ENCODE results near the gene EGFR.

EGFR gene

DNA sequence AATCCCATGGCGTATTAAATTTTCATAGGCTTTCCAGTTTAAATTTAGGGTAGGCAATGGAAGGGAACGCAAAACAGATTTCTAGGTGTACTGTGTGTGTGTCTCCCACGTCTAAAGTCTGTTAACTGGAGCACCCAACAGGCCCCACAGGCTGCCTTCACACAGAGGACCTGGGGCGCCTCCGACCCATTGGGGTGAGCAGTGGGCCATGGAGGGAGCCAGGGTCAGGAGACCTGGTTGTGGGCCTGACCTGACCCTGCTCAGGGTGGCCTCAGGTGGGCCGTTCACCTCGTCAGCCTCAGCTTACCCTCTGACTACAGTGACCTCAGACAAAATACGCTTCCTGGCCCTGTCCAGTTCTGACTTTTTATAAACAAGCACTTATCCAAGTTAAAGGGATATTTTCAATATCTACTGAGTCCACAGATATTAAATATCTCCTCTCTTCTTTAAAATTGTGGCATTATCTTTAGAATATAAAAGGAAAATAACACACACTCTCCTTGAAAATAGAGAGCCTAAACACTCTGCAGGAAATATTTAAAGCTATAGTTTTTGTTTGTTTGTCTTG, 159.6 kb downstream of the EGFR start:
- no peak for DNase-seq

DNA sequence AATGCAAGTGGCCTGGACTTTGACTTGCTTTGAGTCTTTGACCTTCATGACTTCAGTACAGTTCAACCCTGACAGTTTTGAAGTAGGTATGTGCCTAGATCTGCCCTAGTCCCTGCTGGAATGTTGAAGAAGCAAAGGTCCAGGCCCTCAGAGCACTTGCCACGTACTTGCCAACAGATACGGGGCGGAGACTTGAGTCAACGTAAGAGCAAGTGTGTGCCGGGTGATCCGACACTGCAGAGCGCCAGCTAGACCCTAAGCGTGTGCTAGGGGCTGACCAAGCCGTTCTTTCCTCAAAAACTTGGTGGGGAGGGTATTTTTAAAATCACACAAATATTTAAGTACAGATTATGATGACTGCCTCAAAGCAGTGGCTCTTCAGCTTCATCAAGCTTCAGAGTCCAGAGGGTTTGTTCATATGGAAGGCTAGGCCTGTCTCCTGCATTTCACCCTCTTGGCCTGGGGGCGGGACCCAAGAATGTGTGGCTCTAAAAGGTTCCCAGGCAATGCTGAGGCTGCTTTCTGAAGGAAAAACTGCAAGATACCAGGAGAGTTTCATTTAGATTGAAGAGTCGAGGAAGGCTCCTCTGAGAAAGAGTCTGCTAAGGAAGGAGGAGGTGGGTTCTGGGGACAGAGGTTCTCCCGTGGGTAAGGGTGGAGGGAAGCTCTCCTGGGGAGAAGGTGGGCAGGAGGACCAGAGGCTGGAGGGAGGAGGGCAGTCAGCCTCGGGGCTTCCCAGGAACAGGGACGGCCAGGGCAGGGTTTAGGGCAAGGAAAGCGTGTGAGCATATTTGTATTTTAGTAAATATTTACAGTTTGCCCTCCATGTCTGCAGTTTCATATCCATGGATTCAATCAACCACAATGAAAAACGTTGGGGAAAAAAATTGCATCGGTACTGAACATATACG, 160.3 kb downstream of the EGFR start:
- DNase-seq, result no peak

DNA sequence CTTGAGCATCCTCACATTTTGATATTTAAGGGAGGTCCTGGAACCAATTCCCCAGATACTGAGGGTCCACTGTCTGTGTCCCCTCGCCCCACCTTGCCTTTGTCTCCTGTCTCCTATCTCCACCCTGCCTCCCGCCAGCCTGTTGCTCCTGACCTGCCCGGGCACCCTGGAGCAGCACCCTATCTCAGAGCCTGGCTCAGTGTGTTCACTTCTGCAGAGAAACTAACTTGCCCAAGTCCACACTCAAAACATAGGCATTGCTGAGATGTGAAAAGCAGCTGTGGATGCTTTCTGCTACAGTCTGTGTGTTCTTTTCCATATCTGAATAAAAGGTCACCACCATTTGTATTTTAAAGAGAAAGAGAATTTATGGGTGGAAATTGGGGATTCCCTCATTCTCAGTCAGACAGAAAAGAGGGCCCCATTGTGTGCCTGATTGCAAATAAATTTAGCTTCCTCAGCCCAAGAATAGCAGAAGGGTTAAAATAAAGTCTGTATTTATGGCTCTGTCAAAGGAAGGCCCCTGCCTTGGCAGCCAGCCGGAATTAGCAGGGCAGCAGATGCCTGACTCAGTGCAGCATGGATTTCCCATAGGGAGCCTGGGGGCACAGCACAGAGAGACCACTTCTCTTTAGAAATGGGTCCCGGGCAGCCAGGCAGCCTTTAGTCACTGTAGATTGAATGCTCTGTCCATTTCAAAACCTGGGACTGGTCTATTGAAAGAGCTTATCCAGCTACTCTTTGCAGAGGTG, 161.3 kb downstream of the EGFR start:
- DNase-seq, result no peak

DNA sequence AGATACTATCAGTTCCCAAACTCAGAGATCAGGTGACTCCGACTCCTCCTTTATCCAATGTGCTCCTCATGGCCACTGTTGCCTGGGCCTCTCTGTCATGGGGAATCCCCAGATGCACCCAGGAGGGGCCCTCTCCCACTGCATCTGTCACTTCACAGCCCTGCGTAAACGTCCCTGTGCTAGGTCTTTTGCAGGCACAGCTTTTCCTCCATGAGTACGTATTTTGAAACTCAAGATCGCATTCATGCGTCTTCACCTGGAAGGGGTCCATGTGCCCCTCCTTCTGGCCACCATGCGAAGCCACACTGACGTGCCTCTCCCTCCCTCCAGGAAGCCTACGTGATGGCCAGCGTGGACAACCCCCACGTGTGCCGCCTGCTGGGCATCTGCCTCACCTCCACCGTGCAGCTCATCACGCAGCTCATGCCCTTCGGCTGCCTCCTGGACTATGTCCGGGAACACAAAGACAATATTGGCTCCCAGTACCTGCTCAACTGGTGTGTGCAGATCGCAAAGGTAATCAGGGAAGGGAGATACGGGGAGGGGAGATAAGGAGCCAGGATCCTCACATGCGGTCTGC, 162.2 kb downstream of the EGFR start:
- no peak for DNase-seq

DNA sequence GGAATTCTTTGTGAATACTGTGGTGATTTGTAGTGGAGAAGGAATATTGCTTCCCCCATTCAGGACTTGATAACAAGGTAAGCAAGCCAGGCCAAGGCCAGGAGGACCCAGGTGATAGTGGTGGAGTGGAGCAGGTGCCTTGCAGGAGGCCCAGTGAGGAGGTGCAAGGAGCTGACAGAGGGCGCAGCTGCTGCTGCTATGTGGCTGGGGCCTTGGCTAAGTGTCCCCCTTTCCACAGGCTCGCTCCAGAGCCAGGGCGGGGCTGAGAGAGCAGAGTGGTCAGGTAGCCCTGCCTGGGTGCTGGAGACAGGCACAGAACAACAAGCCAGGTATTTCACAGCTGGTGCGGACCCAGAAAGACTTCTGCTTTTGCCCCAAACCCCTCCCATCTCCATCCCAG, 162.9 kb downstream of the EGFR start:
- no peak for DNase-seq

DNA sequence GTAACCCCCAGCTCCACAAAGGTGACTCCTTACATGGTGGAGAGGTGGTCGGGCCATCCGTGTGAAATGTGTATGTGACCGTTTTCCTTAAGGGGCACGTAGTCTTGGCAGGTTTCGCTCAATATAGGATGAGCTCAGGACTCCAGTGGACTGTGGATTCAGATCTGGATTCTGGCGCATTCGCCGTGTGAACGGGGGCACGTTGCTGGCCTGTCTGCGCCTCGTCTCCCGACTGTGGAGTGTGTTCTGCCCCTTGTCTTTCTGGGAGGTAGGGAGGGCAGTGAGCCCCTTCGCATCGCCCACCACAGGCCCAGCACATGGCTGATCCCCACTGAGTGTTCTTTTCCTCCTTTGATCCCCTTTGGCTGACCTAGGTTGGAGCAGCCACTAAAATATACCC, 165.1 kb downstream of the EGFR start:
- DNase-seq, result no peak

DNA sequence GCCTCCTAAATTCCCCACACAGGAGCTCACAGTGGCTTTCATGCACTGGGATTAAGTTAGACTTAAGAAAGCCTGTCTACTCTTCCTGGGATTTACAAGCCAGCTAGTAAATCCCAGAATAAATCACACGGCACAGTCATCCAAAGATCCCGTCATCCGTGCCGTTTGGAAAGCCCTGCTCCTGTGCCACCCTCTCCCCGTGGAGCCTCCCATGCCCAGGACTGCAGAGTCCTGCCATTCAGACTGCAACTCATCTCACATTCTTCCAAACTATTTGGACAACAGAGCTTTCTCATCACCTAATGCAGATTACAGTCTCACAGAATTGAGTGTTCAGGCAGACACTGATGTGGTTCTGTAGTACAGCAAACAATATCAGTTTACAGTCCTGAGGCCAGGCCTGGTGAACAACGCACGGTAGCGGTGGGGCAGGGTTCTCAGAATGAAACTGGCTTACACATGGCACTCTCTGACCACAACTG, 166.5 kb downstream of the EGFR start:
- no peak for DNase-seq

DNA sequence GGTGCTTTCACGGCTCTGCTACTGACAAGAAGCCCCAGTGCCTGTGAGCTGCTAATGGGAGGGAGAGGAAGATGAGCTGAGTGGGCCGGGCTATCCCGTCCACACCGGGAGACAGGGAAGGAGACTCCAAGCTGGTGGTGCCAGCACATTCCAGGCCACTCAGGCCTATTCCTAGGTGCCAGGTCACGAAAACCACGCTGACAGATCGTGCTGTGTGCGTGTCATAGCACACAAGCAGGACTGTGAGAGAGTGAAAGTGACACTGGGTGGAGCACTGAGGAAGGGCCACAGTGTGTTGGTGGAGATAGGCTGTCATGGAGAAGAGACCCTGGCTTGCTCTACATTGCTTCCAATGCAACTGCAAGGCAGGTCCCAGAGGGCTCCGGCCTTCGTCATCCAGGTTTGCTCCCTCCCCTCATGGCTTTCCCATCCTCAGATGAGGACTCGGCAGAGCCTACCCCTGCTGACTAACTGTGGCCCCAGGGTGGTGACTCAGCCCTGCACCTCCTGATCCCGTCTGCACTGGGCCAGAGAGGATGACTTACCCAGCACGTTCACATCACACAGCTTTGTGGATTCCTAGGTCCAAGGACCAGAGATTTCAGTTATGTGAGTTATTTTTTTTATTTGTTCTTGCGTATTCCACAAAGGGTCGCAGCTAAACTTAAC, 167.3 kb downstream of the EGFR start:
- no peak for DNase-seq

DNA sequence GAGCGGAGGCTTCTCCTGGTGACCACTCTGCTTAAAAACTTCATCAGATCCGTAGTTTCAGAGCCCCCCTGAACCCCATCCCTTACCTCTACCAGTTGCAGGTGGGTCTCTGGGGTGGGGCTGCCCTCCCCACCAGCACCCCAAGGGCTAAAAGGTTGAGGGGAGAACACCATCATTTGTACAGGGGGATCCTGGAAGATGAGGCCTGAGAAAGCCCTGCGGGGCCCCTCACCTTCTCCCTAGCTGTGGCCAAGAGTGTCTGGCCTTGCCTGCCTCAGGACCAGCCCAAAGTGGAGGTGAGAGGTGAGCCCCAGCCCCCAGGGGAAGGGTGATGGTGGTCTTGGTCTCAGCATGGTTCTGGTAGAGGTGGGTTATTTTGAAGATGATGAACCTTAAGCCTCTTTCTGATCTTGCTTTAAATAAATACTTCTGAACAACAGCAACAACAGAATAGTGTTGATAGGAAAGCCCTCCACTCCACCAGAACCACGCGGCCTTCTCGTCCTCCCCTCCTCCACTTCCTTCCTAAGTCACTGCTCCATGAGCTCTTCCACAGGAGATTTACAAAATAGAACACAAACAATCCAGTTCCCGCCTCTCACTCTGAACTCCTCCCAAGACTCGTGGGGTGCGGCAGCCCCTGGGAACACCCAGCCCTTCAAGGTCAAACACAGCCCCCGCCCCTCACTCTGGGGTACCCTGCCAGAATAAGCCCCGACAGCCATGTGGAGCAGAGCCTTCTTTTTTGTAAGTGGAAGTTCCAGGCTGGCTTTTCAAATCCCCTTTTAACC, 169.1 kb downstream of the EGFR start:
- DNase-seq, result no peak

DNA sequence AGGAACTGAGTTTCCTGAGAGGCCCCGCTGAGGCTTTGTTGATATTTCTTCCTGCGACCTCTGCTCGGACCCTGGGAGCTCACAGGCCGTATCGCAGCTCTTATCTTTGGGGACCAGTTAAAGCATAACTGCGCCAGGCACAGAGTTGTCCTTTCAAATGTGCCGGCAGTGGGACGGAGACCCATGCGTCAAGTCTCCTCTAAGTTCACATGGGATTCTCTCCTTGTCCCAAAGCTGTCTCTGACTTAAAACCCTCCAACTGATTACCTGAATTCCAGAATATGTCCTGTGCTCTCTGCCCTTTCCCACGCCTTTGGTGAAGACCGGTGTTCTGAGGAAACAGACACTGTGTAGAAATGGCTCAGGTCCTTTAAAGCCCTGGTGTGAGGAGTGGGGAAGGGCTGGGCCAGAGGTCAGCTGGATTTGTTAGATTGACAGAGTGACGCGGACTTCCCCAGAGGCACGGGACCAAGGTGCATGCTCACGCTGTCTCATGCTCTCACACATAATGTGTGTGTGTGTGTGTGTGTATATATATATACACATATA, 169.8 kb downstream of the EGFR start:
- DNase-seq, result no peak

DNA sequence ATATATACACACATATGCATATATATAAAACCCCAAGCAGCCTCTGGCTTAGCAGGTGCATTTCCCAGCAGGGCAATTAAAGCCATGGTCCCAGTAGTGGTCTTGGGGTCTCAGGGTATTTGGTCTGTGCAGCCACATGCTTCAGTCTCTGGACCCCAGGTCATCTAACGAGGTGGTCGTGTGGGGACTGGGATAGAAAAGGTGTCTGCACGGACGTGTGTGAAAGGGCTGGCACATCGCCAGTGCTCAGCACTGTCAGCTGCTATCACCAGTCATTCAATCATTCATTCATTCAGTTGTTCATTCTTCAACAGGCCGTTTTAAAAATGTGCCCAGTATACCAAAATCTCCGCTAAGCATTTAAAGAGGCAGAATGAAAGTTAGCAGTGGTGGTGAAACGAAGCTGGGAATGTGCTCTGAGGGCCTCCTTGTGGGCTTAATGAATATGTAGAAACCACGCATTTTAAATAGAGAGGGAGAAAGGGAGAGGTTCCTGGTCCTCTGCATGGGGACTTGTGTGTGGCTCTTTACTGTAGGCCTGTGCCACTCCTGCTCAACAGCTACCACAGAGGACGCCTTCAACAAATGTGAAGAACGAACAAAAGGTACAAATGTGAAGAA, 170.4 kb downstream of the EGFR start:
- DNase-seq, result no peak

DNA sequence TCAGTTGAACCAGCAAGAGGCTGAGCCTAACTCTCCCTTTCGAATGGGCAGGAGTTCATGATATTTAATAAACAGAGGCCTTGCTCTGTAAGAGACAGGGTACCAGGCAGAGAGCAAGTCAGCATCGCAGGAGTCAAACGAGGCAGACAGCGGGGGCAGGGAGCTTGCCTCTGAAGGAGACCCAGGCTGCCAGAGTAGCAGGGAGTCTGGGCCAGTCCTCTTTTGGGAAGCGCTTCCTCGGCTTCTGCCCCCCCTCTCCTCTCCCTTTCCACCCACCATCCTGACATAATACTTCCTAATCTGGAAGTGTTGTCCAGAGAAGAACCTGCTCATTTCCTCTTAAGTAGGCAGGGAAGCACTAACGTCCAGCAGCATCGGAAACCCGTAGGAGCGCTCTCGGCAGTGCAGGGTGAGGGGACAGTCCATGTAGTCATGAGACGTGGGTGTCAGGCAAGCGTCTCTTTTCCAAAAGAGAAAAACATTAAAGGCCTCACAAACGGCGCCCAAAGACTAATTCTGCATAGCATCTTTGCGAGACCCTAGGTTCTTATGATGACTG, 171.1 kb downstream of the EGFR start:
- DNase-seq, result no peak

DNA sequence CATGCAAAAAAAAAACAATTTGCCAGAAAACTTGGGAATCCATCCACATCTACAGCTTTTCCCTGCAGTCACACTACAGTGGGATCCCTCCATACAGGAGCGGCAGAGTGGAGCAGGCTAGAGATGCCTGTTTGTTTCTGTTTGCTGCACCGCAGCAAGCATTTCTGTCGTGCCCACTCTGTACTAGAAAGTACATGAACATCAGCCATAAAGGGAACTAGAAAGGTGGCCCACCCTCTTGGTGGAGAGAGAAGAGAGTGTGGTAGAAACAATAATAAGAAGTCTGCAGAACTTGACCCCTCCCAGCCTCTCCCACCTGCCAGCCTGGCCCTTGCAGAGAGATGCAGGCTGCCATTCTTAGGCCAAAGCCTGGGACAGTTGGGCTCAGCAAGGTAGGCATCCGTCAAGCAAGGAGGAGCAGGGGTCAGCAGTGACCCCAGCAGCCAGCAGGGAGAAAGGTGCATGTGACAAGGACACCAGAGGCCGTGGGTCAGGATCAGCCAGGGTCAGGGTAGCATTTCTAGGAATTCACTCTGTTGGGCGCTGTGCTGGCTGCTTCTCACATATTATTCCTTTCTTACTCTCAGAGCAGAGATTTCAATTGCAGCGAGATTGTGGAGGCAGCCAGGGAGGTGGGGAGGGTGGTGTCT, 171.8 kb downstream of the EGFR start:
- DNase-seq, result no peak

DNA sequence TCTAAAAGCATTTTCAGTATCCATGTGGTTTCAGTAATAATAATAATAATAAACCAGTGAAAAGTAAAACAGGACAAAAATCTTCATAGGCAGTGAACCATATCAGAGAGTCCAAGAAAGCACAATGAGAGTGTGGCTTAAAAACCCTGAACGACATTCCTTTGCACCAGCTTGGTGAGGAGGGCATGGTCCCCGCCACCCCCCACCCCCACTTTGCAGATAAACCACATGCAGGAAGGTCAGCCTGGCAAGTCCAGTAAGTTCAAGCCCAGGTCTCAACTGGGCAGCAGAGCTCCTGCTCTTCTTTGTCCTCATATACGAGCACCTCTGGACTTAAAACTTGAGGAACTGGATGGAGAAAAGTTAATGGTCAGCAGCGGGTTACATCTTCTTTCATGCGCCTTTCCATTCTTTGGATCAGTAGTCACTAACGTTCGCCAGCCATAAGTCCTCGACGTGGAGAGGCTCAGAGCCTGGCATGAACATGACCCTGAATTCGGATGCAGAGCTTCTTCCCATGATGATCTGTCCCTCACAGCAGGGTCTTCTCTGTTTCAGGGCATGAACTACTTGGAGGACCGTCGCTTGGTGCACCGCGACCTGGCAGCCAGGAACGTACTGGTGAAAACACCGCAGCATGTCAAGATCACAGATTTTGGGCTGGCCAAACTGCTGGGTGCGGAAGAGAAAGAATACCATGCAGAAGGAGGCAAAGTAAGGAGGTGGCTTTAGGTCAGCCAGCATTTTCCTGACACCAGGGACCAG, 172.5 kb downstream of the EGFR start:
- no peak for DNase-seq

DNA sequence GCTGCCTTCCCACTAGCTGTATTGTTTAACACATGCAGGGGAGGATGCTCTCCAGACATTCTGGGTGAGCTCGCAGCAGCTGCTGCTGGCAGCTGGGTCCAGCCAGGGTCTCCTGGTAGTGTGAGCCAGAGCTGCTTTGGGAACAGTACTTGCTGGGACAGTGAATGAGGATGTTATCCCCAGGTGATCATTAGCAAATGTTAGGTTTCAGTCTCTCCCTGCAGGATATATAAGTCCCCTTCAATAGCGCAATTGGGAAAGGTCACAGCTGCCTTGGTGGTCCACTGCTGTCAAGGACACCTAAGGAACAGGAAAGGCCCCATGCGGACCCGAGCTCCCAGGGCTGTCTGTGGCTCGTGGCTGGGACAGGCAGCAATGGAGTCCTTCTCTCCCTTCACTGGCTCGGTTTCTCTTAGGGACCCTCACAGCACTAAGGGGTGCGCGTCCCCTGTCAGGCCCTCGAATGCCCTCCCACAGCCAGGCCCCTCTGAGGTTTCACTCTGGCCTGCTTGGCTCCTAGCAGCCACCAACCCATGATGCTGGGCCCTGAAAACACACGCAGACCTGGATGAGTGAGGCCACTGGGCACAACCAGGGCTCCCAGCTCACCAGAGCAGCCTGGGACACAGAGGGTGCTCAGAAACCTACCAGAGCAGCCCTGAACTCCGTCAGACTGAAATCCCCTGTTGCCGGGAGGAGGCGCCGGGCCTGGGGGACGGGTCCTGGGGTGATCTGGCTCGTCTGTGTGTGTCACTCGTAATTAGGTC, 173.3 kb downstream of the EGFR start:
- no peak for DNase-seq

DNA sequence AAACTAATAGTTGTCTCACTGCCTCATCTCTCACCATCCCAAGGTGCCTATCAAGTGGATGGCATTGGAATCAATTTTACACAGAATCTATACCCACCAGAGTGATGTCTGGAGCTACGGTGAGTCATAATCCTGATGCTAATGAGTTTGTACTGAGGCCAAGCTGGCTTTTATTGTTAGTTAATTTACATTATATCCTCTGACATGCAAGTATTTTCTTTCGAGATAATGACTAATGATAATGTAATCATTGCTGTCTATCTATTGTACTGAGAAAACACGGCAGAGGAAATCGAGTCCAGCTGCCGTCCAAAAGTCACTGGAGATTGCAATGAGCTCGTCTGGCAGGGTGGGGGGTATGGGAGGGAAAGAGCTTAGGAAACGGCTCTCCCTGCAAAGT, 173.9 kb downstream of the EGFR start:
- DNase-seq, result no peak

DNA sequence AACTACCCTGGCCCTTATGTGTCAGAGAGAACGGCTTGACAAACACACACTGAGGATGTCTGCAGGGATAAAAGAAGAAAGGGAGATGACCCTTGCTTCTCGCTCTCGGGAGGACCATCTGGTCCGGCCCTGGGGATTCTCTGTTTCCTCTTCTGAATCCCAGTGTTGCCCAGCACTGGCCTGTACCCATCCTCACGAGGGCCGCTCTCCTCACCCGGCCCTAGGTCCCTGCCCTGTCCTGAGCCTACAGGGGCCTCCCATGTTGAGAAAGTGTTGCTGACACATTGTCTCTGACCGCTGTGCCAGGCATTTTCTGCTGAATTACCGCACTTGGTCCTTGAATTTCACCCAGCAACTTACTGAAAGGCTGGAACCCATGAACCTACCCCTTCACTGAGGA, 174.4 kb downstream of the EGFR start:
- no peak for DNase-seq

DNA sequence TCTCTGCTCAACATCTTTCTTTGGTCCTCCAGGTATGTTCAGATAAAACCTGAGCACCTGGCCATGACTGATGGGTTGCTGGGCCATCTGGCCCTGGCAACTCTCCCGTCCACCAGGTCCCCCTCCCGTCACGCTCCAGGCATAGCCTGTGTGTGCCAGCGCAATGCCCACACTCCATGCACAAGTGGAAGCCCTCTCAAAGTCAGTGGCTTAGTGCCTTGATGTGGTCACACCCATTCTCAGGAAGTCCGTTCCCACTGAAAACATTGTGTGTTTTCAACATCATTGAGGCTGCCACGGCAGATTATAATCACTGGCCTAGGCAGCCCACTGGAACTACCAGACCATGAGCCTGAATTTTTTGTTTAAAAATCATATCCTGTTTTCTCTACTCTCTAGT, 175.7 kb downstream of the EGFR start:
- no peak for DNase-seq
